HG03575 (cell line): ENCODE measurements around the gene A3GALT2.

Source experiments
- ATAC-seq: cut with Tn5 transposase; IDR thresholded peaks from one replicate; pipeline ENCODE4 v1.9.1; 2021; ENCODE audit not compliant: unreplicated experiment, insufficient number of reproducible peaks, low FRiP score; ENCODE audit errors: extremely low read depth

Gene A3GALT2

GRCh38 chr1:33281554-33282303 lies 39.2 kb downstream of the A3GALT2 start:
- ATAC-seq = no peak

GRCh38 chr1:33280091-33280661 lies 40.7 kb downstream of the A3GALT2 start:
- ATAC-seq = no peak

DNA sequence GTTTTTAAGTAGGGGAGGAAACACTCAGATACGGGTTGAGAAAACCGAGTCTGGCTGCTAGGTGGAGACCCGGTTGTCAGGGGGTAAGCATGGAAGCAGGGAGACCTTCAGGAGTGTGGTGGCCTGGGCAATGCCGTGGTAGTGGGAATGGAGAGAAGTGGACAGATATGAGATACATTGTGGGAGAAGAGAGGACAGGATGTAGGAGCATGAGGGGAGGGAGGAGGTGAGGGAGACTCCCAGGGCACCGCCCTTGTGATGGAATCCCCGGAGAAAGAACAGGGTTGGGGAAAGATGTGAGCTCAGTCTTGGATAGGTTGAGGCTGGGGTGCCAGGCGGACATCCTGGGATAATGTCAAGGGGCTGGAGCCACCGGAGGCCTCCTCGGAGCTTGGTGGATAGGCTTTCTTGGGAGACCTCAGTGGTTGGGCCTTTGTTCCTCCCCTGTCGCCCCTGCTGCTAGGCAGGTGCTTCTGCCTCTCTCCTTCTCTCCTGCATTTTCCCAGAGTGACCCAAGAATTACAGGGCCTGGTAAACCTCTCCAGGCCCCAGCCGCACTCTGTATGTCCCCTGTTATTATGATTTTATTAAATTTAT lies 43.3 kb downstream of the A3GALT2 start:
- no peak for ATAC-seq

DNA sequence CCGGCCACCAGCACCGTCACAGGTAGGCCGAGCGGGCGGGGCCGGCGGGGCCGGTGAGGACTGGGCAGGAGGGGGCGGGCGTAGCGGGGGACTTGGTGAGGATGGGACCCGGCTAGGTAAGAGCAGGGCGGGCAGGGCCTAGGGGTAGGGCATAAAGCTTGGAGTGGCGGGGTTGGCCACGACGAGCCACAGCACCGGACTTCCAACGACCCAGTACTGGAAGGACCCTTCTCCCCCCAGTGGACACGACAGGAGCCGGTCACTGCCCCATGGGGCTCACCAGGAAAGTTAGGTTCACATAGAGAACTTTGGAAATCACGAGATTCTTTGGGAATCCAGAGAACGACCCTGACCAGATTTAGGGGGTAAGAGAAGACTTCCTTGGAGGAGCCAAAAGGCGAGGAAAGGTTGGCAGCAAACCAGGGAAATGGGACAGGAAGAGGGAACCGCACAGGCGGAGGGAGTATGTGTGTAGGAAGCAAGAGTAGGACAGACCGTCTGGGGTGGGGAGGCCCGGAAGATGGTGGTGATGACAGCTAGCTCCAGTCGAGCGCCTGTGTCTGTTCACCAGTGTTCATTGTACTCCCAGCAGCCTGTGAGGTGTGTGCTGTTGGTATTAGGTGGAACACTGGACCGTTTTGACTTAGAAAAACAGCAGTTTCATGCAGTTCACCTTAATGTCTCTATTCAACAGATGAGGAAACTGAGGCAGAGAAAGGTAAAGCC lies 44.2 kb downstream of the A3GALT2 start:
- no peak for ATAC-seq

- ATAC-seq = no peak
These were observed 45.0 kb downstream of the A3GALT2 start for GRCh38 chr1:33275706-33276572.

DNA sequence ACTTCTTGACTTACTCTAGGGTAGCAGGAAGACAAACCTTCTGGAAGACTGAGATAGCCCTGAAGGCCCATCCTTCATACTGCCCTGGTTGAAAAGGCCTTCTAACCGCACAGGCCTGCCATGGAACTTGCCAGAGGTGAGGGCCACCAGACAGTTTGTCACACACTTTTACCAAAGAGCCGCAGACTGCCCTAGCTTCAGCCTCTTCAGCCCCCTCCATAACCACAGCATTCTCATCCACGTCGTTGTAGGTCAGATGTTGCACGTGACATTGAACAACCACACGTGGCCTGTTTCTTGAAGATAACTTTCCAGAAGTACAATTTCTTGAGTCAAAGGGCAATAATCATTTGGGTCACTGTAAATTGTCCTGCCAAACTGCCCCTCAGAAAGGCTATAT lies 45.7 kb downstream of the A3GALT2 start:
- ATAC-seq = no peak

GRCh38 chr1:33274446-33274845 lies 46.5 kb downstream of the A3GALT2 start:
- ATAC-seq = no peak

GRCh38 chr1:33273961-33274371 lies 46.9 kb downstream of the A3GALT2 start:
- ATAC-seq = no peak

GRCh38 chr1:33273406-33273805 lies 47.5 kb downstream of the A3GALT2 start:
- no peak for ATAC-seq

GRCh38 chr1:33272930-33273329 lies 48.0 kb downstream of the A3GALT2 start:
- no peak for ATAC-seq

- ATAC-seq = no peak
These were observed 48.4 kb downstream of the A3GALT2 start for GRCh38 chr1:33272509-33272908.

DNA sequence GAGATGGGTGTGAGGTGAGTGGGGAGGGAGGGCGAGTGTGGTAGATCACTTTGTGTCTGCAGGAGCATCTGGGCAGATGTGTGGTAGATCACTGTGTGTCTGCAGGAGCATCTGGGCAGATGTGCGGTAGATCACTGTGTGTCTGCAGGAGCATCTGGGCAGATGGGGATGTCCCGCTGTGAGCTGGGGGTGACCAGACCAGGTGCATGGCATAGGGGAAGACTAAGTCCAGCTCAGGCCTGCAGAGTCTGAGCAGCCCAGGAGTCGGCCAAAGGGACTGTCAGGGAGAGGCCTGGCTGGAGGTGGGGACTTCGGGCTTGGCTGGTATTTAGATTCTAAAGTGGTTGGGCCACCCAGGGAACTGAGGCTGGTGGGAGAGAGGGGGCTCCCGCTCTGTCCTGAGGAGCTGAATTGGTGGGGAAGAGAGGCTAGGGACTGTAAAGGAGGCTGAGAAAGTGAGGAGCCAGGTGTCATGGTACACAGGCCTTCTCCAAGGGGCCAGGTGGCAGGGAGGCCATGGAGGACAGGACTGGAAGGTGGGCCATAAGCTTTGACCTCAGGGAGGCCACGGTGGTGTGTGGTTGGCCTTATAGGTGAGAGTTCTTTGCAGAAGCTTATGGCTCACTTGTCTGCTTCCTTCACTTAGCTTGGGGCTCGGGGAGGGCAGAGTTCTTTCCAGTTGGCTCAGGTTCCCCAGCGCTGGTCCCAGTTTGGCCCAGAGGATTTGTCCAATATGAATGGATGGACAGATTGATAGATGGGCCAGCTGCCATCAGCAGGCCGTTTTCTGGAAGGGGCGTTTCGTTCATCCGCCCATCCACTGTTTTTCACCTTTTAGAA lies 49.0 kb downstream of the A3GALT2 start:
- ATAC-seq = no peak

DNA sequence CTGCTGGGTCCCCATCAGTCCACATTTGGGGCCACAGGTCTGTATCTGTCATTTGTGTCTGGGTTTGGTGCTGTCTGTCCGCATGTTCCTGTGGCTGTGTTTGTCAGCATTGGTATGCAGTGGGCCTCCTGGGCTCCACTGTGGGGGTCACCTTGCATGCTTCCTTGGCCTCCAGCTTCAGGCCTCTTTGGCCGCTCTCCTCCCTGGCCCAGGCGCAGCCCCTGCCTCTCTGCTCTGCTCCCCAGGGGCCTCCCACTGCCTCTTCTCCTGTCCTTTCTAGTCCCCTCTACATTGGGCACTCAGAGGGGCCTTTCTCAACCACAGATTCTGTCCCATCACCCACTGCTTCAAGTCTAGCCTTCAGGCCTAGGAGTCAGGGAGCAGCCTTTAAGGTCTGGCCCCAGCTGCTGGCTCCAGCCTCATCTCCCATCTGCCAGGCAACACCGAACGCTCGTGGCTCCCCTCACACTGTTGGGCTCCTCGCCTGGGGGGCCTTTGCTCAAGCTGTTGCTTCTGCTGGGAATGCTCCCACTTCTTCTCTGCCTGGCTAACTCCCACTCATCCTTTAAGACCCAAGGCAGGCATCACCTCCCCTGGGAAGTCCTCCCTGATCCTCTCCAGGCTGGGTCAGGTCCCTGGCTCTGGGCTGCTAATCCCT lies 50.0 kb downstream of the A3GALT2 start:
- no peak for ATAC-seq

DNA sequence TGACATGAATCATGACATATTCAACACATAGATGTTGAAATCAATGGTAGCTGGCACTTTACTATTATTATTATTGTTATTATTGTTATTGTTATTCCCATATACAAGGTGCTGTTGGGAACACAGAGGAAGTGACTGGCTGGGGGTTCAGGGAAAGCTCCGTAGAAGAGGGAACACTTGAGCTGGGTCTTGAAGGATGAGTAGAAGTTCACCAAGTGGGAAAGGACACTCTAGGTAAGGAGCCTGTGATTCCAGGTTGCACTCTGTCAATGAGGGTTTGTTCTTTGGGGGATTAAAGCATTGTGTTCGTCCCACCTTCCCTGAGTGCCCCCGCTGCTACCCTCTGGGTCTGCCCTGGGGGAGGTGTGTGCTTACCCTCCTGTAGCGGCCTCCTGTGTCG lies 50.5 kb downstream of the A3GALT2 start:
- no peak for ATAC-seq

GRCh38 chr1:33269621-33270020 lies 51.3 kb downstream of the A3GALT2 start:
- no peak for ATAC-seq

GRCh38 chr1:33268927-33269610 lies 51.8 kb downstream of the A3GALT2 start:
- ATAC-seq = no peak

DNA sequence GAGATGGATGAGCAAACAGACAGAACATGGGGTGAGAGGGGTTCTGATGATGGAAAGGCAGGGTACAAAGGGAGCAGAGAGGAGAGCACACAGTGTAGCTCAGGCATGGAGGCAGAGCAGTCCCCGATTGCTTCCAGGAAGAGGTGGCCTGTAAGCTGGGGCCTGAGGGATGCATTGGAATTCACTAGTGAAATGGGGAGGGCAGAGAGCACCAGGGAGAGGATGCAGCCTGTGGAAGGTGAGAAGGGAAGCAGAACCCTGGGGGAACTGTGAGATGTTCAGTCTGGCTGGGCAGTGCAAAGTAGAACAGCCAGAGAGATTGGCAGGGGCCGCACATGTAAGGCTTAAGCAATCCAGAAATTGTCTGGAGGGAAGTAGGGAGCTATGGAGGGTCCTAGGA lies 52.4 kb downstream of the A3GALT2 start:
- ATAC-seq = no peak
